Measurements from ENCODE around the gene MMS22L. TPM values are rescaled to one million over a fixed set of nuclear protein-coding genes. Genes with fewer than 3 reads are reported as not detected.

MMS22L gene
- polyA plus RNA-seq, 1 donor from 2014 or later = 3.9 TPM

DNA sequence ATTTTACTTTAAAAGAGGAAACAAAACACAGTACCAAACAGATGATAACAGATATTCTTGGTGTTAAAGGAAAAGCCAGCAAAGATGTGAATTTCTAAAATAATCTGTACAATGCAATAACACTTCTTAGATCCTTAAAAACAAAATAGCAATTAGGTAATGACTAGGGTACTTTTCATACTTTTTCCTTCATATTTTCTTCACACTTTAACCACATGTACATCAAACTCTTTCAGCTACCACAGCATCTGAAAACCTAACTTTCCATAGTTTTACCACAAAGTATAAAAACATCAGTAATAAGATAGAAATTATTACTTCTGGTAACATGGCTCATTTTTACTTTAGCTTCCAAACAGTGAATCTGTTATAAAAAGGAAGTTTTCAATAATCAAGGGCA lies 141.3 kb downstream of the MMS22L start:
- Mint-ChIP-seq H3K36me3 (peaks cover 5% of the 10 kb centered on the region), H3K27me3 (no peaks in the 10 kb centered on the region), H3K4me1 (no peaks in the 10 kb centered on the region), H3K27ac (no peak overlapping the region), H3K9me3 (no peaks in the 10 kb centered on the region), H3K4me3 (no peak overlapping the region)

DNA sequence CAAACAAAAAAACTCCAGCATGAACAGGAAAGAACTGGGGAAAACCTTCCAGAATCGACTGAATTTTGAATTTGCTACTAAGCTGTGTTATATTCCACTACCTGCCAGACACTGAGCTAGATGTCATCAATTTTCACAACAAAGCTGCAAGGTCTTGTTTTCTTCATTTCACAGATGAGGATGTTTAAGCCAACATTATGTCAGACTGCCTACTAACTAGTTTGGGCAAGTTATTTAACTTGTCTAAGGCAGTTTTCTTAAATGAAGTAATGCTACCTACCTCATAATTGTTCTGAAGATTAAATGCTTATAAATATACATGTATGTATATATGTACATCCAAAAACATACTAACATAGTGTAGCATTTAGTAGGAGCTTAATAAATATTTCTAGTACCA lies 144.4 kb downstream of the MMS22L start:
- Mint-ChIP-seq H3K4me1 (no peaks in the 10 kb centered on the region), H3K4me3 (no peak overlapping the region)

DNA sequence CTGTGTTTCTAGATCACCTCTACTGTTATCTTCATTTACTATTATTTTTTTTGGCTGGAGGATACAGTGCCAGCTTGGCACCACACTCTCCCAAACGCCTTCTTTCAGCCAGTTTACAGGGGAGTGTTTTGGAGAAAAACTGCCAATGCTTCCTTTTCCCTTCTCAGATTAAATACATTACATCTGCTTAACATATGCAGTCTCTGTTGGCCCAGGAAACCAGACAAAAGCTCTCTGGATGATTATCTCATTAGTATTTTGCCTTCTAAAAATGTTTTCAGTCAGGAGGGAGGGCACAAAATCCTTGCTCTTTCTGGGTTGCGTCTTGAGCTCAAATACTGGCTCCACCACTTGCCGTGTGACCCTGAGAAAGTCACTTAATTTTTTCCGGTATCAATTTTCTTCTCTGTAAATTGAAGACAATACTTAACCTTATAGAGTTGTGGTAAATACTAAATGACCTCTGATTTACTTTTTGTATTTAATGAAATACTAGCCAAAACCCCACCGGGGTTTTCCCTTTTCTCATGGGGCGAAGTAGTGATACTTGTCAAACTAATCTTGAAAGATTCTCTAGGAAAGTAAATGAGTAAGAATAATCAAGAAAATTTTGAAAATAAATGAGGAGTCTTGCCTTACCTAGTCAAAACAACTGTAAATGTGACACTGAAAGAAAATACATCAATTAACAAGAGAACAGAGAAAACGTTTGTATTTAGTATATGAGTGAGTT lies 146.2 kb downstream of the MMS22L start:
- H3K4me1 Mint-ChIP-seq = no peaks in the 10 kb centered on the region
- no peak overlapping the region for H3K4me3 Mint-ChIP-seq
- no peak overlapping the region for H3K27ac Mint-ChIP-seq
- no peaks in the 10 kb centered on the region for H3K9me3 Mint-ChIP-seq
- no peaks in the 10 kb centered on the region for H3K36me3 Mint-ChIP-seq
- H3K27me3 Mint-ChIP-seq = no peaks in the 10 kb centered on the region

More for the DNA sequence above, 144.4 kb downstream of the MMS22L start:
- no peaks in the 10 kb centered on the region for H3K27me3 Mint-ChIP-seq
- H3K36me3 Mint-ChIP-seq = no peaks in the 10 kb centered on the region
- H3K9me3 Mint-ChIP-seq = no peaks in the 10 kb centered on the region
- no peak overlapping the region for H3K27ac Mint-ChIP-seq

DNA sequence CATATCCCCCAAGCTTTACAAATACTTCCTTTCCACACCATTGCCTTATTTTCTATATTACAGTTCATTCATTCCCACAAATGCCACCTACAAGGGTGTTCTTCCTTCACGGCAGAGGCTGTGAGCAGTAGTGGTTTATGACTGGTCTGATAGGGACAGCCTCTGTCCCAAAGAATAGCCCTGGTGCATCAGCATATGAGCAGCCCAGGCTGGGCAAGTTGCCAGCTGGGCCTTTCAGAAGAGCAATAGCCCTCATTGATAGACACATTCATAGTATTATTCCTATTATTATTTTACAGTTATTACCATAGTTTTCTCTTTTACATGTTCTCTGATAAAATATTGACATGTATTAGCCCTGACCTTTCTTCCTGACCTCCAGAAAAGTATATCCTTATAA lies 149.9 kb downstream of the MMS22L start:
- Mint-ChIP-seq H3K36me3 (no peaks in the 10 kb centered on the region), H3K4me1 (no peaks in the 10 kb centered on the region), H3K9me3 (no peaks in the 10 kb centered on the region), H3K27me3 (no peaks in the 10 kb centered on the region), H3K27ac (no peak overlapping the region), H3K4me3 (no peak overlapping the region)

DNA sequence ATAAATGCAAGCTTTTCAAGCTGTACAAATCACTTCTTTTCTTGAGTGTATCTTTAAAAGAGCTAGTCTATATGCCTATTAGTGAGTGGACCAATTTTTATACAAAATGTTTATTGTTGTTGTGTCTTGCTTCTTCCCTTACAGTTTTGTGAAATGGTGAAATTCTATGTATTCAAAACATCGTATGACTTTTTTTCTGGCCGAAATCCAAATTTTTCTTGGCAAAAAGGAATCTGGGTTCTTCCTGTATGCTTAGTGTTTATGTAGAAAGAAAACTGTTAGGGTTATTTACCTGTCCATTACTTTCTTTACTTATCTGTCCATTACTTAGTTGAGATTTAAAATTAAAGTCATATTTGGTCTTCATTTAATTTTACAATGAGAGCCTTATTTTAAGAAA lies 153.9 kb downstream of the MMS22L start:
- Mint-ChIP-seq H3K27ac (no peak overlapping the region), H3K4me3 (no peak overlapping the region), H3K9me3 (no peaks in the 10 kb centered on the region), H3K27me3 (no peaks in the 10 kb centered on the region), H3K4me1 (no peaks in the 10 kb centered on the region), H3K36me3 (no peaks in the 10 kb centered on the region)

DNA sequence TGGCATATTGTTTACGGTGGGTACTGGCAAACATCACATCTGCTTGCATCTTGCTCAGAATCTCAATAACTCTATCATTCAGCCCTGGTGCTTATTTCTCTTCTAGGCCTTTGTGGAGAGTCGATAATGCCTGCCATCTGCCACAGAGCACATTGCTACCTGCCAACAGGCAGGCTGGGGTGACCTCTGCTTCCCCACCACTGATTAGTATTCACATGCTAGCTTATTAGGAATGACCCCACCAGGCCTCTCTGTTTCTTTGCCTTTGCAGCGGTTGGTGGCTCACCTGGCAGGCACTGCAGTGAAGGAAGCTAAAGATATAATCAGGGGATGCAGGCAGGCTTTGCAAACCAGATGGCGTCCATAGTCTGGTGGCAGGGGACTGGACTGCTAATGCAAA lies 154.5 kb downstream of the MMS22L start:
- no peaks in the 10 kb centered on the region for H3K9me3 Mint-ChIP-seq
- H3K4me1 Mint-ChIP-seq = no peaks in the 10 kb centered on the region
- H3K36me3 Mint-ChIP-seq = no peaks in the 10 kb centered on the region
- H3K27me3 Mint-ChIP-seq = no peaks in the 10 kb centered on the region
- H3K4me3 Mint-ChIP-seq = no peak overlapping the region
- H3K27ac Mint-ChIP-seq = no peak overlapping the region

DNA sequence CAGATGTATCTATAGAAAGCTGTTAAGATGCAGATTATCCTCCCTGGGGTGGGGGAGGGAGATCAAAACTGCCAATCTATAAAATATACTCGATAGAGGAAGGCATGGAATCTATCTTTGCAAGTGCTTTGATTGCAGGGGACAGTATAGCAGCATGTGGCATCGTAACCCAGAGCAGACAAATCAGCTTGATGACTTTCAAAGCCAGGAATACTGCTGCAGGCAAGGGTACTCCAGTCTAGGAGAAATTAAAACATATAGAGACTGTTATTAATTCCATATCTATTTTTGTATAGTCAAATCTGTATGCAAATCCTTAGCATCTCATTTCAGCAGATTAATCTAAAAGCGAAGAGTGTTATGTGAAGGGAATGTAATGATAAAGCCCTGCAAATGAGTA lies 159.4 kb downstream of the MMS22L start:
- no peak overlapping the region for H3K27ac Mint-ChIP-seq
- no peak overlapping the region for H3K4me3 Mint-ChIP-seq
- H3K27me3 Mint-ChIP-seq = no peaks in the 10 kb centered on the region
- H3K9me3 Mint-ChIP-seq = peaks cover 0 to 5% (median 0%) of the 10 kb centered on the region in 3 donors
- no peaks in the 10 kb centered on the region for H3K36me3 Mint-ChIP-seq
- H3K4me1 Mint-ChIP-seq = peaks cover 0 to 1% (median 0%) of the 10 kb centered on the region in 3 donors

DNA sequence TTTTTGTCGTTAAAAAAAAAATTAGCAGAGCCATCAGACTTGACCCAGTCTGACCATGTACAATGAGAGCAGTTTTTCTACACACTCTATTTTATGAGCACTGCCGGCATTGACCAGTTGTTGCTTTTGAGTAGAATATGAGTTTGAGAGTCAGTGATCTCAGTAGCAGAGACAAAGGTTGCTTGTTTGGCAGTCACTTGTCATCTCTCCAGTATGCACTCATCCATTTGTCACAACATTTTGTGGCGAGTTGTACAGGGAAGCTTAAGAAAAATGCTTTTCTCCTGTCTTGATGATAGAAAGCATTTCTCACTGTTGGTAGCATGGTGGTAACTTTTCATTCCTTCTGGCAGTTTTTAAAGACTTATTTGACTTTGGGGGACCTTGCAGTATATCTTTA lies 159.9 kb downstream of the MMS22L start:
- Mint-ChIP-seq H3K36me3 (no peaks in the 10 kb centered on the region), H3K27ac (no peak overlapping the region), H3K4me1 (peaks cover 0 to 1% (median 0%) of the 10 kb centered on the region in 3 donors), H3K4me3 (no peak overlapping the region), H3K27me3 (no peaks in the 10 kb centered on the region), H3K9me3 (peaks cover 0 to 5% (median 0%) of the 10 kb centered on the region in 3 donors)

DNA sequence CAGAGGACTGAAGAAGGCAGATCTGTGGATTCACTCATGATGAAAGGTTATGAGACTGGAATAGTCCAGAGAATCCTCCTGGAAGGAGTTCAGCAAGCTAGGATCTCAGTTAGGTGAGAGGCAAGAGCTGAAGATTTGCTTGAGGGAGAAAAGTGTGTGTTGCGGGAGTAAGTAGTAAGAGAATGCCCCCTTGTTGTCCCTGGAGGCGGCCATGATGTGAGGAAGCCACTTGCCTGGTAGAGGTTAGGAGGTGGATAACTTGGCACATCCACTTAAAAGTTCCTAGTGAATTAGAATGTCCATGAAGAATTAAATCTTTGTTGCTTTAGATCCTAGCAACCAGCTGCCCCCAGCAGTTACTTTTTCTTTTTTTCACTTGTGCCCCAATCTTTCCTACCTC lies 162.5 kb downstream of the MMS22L start:
- Mint-ChIP-seq H3K27ac (no peak overlapping the region), H3K27me3 (no peaks in the 10 kb centered on the region), H3K9me3 (peaks cover 0 to 5% (median 0%) of the 10 kb centered on the region in 3 donors), H3K4me3 (no peak overlapping the region), H3K4me1 (peaks cover 0 to 1% (median 0%) of the 10 kb centered on the region in 3 donors), H3K36me3 (no peaks in the 10 kb centered on the region)

DNA sequence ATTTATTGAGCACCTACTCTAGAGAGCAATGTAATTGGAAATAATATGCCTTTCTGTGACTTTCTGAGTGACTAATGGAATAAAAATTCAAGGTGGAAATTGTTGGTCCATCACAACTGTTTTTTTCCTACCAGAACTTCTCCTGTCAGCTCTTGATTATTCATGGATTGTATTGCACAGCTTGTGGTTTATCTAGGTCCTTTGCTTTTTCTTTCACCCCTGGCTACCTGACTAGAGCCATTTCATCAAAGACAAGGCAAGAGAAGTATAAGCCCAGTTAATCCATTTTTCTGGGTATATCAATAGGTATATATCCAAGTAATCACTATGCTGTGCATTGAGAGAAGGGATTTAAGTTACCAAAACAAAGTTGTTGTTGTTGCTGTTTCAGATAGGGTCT lies 168.4 kb downstream of the MMS22L start:
- peaks cover 5% of the 10 kb centered on the region for H3K36me3 Mint-ChIP-seq
- H3K27me3 Mint-ChIP-seq = no peaks in the 10 kb centered on the region
- no peaks in the 10 kb centered on the region for H3K9me3 Mint-ChIP-seq
- no peak overlapping the region for H3K27ac Mint-ChIP-seq
- H3K4me3 Mint-ChIP-seq = no peak overlapping the region
- H3K4me1 Mint-ChIP-seq = peaks cover 0 to 1% (median 0%) of the 10 kb centered on the region in 3 donors

DNA sequence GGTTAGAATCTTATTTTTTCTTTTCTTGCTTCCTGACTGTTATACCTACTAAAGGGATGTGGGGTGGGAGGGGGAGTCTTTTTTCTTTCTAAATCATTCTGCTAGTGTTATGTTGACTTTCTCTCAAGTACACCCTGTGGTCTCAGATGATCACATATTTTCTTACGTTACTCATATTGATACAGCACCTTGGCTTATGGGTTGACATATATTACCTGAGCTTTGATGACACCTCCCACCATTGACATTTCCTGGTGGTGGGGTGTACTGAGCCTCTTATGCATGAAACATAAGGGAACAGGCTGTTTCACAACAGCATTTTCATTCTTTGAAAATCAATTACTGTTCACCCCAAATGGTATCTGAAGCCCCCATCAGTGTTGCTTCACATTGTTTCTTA lies 169.8 kb downstream of the MMS22L start:
- Mint-ChIP-seq H3K36me3 (peaks cover 5% of the 10 kb centered on the region), H3K4me3 (no peak overlapping the region), H3K4me1 (no peaks in the 10 kb centered on the region), H3K27ac (no peak overlapping the region), H3K9me3 (no peaks in the 10 kb centered on the region), H3K27me3 (no peaks in the 10 kb centered on the region)

DNA sequence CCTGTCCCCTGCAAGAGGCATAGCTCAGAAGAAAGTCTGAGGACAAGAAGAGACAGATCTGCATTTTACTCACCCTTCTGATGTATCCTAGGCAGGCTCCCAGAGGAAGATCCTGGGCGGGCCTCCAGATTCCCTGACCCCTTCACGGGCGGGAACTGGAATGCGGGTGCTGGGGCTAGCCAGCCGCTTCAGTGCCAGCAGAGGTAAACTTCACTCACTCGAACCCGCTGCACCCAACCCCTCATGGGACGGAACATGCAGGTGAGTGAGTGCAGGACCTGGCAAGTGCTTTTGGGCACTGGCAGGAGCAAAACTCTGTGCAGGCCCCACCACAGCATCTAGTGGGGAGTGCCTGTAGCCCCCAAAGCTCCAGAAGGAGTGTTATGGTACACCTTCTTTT lies 171.8 kb downstream of the MMS22L start:
- Mint-ChIP-seq H3K4me1 (no peaks in the 10 kb centered on the region), H3K4me3 (peak overlapping the region in 1 of 4 donors; percentile 25), H3K36me3 (peaks cover 5% of the 10 kb centered on the region), H3K27me3 (no peaks in the 10 kb centered on the region), H3K9me3 (no peaks in the 10 kb centered on the region), H3K27ac (no peak overlapping the region)

DNA sequence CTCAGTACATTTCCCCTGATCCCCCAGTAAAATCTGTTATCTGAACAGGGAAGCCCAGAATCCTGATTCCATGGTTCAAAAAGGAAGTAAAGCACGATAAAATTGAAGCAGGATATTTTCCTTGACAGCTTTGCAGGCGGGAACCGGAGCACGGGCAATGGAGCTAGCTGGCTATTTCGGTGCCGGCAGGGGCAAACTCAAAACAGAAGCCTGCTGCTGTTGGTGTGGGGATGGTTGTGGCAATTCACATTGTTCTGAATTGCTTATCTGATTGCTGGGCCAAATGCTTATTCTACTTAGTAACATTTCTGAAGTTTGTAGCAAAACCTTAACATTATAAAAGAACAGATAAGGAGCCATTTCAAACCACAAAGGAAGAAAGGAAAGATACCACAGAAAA lies 172.4 kb downstream of the MMS22L start:
- no peaks in the 10 kb centered on the region for H3K27me3 Mint-ChIP-seq
- no peak overlapping the region for H3K4me3 Mint-ChIP-seq
- H3K9me3 Mint-ChIP-seq = no peaks in the 10 kb centered on the region
- peaks cover 5% of the 10 kb centered on the region for H3K36me3 Mint-ChIP-seq
- no peak overlapping the region for H3K27ac Mint-ChIP-seq
- H3K4me1 Mint-ChIP-seq = no peaks in the 10 kb centered on the region

DNA sequence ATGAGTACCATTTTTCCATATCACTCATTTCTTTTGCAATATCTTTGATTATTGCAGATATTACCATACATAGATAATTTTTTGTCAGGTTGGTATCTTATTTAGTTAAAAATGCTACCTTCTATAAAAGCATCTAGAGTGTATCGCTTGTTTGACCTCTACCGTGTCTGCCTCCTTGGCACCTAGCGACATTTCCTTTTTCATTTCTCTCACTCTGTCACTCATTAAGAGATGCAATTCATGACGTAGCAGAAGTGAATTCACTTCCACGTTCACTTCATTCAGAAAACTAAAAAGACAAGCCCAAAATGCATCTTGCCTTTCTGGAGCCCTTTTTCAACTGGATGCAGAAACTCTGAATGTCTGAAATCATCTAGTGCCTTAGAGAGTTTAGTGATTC lies 172.9 kb downstream of the MMS22L start:
- no peak overlapping the region for H3K4me3 Mint-ChIP-seq
- no peaks in the 10 kb centered on the region for H3K4me1 Mint-ChIP-seq
- H3K27me3 Mint-ChIP-seq = peaks cover 2% of the 10 kb centered on the region
- no peaks in the 10 kb centered on the region for H3K9me3 Mint-ChIP-seq
- peaks cover 3% of the 10 kb centered on the region for H3K36me3 Mint-ChIP-seq
- H3K27ac Mint-ChIP-seq = no peak overlapping the region

DNA sequence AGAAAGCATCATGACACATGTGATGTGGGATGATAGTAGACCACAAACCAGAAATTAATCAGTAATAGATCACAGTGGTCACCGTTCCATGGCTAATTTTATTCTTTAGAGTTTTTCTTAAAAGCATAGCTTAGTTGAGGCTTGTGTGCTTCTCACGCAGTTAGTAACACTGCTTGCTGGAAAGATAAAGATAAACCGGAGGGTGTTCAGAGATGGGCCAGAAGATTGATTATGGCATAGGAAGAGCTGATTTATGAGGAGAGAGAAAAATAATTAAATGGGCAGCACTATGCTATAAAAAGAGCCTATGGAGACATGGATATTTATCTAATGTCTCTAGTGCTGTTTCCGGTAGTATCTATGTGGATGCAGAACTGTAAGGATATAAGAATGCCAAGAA lies 173.6 kb downstream of the MMS22L start:
- H3K4me1 Mint-ChIP-seq = no peaks in the 10 kb centered on the region
- H3K36me3 Mint-ChIP-seq = peaks cover 3% of the 10 kb centered on the region
- no peak overlapping the region for H3K27ac Mint-ChIP-seq

DNA sequence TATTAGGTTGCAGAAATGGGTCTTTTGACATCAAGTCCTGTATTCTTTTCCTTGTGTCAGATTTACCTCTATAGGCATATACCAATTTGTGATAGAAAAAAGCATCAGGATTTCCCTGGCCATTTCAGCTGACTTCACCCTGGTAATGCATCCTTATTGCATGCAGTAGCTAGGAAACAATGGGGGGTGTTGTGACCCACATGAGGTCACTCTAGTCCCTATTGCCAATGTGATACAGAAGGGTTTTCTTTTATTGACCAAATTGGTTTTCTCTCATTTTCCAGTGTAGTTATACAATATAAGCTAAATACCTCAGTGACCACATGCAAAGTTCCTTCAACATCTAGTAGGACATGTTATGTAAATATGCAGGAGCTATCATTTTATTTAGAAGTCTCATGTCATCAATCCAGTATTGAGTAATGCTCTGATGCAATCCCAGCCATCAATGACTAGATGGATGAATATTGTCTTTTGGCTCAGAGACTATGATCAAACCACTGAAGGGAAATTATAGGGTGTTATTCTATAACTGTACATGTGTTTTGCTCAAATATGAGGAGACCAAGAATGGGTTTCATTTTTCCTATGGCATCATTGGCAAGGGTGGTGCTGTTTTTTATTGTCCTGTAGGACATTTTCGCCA lies 180.7 kb downstream of the MMS22L start:
- Mint-ChIP-seq H3K36me3 (no peaks in the 10 kb centered on the region), H3K27ac (no peak overlapping the region), H3K9me3 (no peaks in the 10 kb centered on the region), H3K27me3 (peaks cover 2% of the 10 kb centered on the region), H3K4me3 (no peak overlapping the region), H3K4me1 (peaks cover 0 to 4% (median 1%) of the 10 kb centered on the region in 3 donors)

More for the DNA sequence above, 173.6 kb downstream of the MMS22L start:
- no peaks in the 10 kb centered on the region for H3K9me3 Mint-ChIP-seq
- peaks cover 2% of the 10 kb centered on the region for H3K27me3 Mint-ChIP-seq
- no peak overlapping the region for H3K4me3 Mint-ChIP-seq

Measured in IgD-negative memory B cell (primary cell).